Keratinocyte (primary cell): Measurements from ENCODE around the gene LARGE1. TPM values are rescaled to one million over a fixed set of nuclear protein-coding genes. Genes with fewer than 3 reads are reported as not detected.

Experiments
- DNase-seq: peaks from one replicate; pipeline ENCODE4 v3.0.0-alpha.2; 2011; ENCODE audit warnings: low read depth, missing footprints, low spot score
- FAIRE-seq: peaks from 2 replicates; lab custom pipeline; 2011; peaks lifted over from hg19 to GRCh38; lab: Jason Lieb, UNC
- H2AFZ ChIP-seq: 2 replicates; pipeline ENCODE4 v1.6.0; 2012; ENCODE audit warnings: low read length, control low read depth, inconsistent platforms; ENCODE audit not compliant: control insufficient read depth
- H3K27ac ChIP-seq: 2 replicates; pipeline ENCODE4 v1.5.1; 2011; ENCODE audit warnings: low read length; ENCODE audit not compliant: control insufficient read depth, insufficient read depth
- H3K27me3 ChIP-seq: 3 replicates; pipeline ENCODE4 v1.6.0; 2011; ENCODE audit warnings: low read length; ENCODE audit not compliant: control insufficient read depth, insufficient read depth; ENCODE audit errors: extremely low read depth
- H3K36me3 ChIP-seq, 2 experiments: 2 replicates in 1 of 2; 3 replicates in 1 of 2; pipeline ENCODE4 v1.5.1; 2011; ENCODE audit warnings: low read length in 2 of 2, mild to moderate bottlenecking in 1 of 2; ENCODE audit not compliant: control insufficient read depth in 2 of 2, insufficient read depth in 2 of 2; ENCODE audit errors: extremely low read depth in 1 of 2
- H3K4me1 ChIP-seq: 3 replicates; pipeline ENCODE4 v1.5.1; 2011; ENCODE audit warnings: low read length; ENCODE audit not compliant: control insufficient read depth, insufficient read depth; ENCODE audit errors: extremely low read depth
- H3K4me2 ChIP-seq: 3 replicates; pipeline ENCODE4 v1.6.0; 2011; ENCODE audit warnings: low read depth, low read length; ENCODE audit not compliant: control insufficient read depth, insufficient read depth; ENCODE audit errors: extremely low read depth
- H3K4me3 ChIP-seq, 3 experiments: fragments of 200-600 bp in 1 of 3; sonication (generic) in 1 of 3; 2 replicates in 2 of 3; 3 replicates in 1 of 3; pipeline ENCODE4 v1.5.1; 2011 to 2016; ENCODE audit warnings: low read length in 3 of 3, mild to moderate bottlenecking in 3 of 3, control low read depth in 2 of 3, inconsistent platforms in 1 of 3, low read depth in 1 of 3, mixed read lengths in 1 of 3, mixed run types in 1 of 3, moderate library complexity in 1 of 3; ENCODE audit not compliant: control insufficient read depth in 2 of 3, insufficient read depth in 2 of 3; ENCODE audit errors: extremely low read depth in 1 of 3
- H3K79me2 ChIP-seq: 2 replicates; pipeline ENCODE4 v1.6.0; 2012; ENCODE audit warnings: low read length; ENCODE audit not compliant: control insufficient read depth, insufficient read depth
- H3K9ac ChIP-seq: 3 replicates; pipeline ENCODE4 v1.6.0; 2011; ENCODE audit warnings: low read length; ENCODE audit not compliant: control insufficient read depth, insufficient read depth; ENCODE audit errors: extremely low read depth
- H3K9me1 ChIP-seq: 3 replicates; pipeline ENCODE4 v1.6.0; 2011; ENCODE audit warnings: low read length; ENCODE audit not compliant: control insufficient read depth, insufficient read depth; ENCODE audit errors: extremely low read depth
- H3K9me3 ChIP-seq: 2 replicates; pipeline ENCODE4 v1.5.1; 2012; ENCODE audit warnings: low read depth, low read length; ENCODE audit not compliant: control insufficient read depth
- H4K20me1 ChIP-seq: 3 replicates; pipeline ENCODE4 v1.6.0; 2011; ENCODE audit warnings: low read length; ENCODE audit not compliant: control insufficient read depth, insufficient read depth; ENCODE audit errors: extremely low read depth
- EZH2 ChIP-seq: IDR thresholded peaks from one replicate; pipeline ENCODE4 v1.6.1; 2012; ENCODE audit warnings: inconsistent platforms, mild to moderate bottlenecking, low read length, moderate library complexity
- dilution Hi-C: fragments of 300-500 bp; cut with MboI; formaldehyde crosslinking; loops from one replicate; pipeline ENCODE4 v1.7.0; 2020; ENCODE audit warnings: low sequenced_read_pairs; ENCODE audit not compliant: extremely low pct_ligation_motif_present
- polyA plus RNA-seq, 5 experiments: library from polyadenylated mRNA; depleted of rRNA in 3 of 5; stranded (reverse) in 3 of 5; stranded (forward) in 1 of 5; unstranded in 1 of 5; fragments of >200 nt; gene quantifications; 1 replicate in 1 of 5; 2 replicates in 3 of 5; 3 replicates in 1 of 5; pipeline versions ENCODE4 v1.2.1 to v1.2.3, GENCODE V29; 2011 to 2012; ENCODE audit warnings: missing spikeins in 2 of 5, low read depth in 1 of 5, low replicate concordance in 1 of 5
- TF ChIP-seq, protein P1 (sequence below), 3 experiments: IDR thresholded peaks in 1 of 3; conservative IDR thresholded peaks in 1 of 3; optimal IDR thresholded peaks in 1 of 3; 2 replicates in 2 of 3; 3 replicates in 1 of 3; pipeline versions ENCODE3 to v1.5.1; 2011; ENCODE audit warnings: low read length in 3 of 3, mild to moderate bottlenecking in 3 of 3, moderate library complexity in 2 of 3, control low read depth in 1 of 3, inconsistent platforms in 1 of 3; ENCODE audit not compliant: insufficient read depth in 2 of 3; ENCODE audit errors: extremely low read depth in 1 of 3

The LARGE1 gene
- polyA plus RNA-seq, 1 donor (not counting 4 experiments of a cell fraction or from before 2014, with no cell fraction given) = 4.5 TPM

DNA sequence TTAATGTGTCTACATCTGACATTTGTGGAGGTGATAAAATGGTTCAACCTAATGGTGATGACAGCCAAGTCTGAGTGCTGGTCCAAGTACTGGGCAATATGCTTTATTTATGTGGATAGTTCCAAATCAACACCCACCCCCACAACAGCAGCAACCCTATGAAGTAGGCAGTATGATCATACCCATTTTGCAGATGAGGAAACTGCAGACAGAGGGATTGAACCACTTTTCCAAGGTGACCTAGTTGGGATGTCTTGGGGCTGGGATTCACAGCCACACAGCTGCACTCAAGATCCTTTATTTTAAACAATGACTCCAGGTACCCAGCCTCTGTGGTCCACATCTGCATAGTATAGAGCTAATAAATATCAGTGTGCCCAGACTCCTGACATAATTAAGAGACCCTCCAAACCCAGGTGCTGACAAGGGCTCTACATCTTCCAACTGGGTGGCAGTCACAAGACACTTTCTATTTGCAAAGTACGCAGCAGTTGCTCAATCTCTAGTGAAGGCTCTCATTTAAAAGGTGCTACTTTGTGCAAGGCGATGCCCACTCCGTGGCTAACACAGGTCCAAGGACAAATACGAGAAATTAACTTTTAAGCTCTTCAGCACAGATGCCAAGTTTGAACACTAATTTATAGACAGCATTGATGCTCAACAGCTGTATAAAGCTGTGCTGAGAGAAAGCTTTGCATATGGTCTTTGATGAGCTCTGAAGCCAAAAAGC lies 426.6 kb downstream of the LARGE1 start:
- Histone ChIP-seq H3K9ac (no peak overlapping the region), H3K79me2 (no peaks in the 10 kb centered on the region), H3K36me3 (no peaks in the 10 kb centered on the region), H3K4me3 (no peak overlapping the region), H3K4me2 (no peak overlapping the region), H3K9me1 (no peaks in the 10 kb centered on the region), H4K20me1 (no peaks in the 10 kb centered on the region), H3K27me3 (no peaks in the 10 kb centered on the region), H3K9me3 (no peaks in the 10 kb centered on the region), H2AFZ (no peak overlapping the region), H3K4me1 (no peaks in the 10 kb centered on the region), H3K27ac (no peak overlapping the region)
- FAIRE-seq (no peak), DNase-seq (no peak)
- no peak for TF ChIP-seq EZH2
- TF ChIP-seq, protein P1, sequence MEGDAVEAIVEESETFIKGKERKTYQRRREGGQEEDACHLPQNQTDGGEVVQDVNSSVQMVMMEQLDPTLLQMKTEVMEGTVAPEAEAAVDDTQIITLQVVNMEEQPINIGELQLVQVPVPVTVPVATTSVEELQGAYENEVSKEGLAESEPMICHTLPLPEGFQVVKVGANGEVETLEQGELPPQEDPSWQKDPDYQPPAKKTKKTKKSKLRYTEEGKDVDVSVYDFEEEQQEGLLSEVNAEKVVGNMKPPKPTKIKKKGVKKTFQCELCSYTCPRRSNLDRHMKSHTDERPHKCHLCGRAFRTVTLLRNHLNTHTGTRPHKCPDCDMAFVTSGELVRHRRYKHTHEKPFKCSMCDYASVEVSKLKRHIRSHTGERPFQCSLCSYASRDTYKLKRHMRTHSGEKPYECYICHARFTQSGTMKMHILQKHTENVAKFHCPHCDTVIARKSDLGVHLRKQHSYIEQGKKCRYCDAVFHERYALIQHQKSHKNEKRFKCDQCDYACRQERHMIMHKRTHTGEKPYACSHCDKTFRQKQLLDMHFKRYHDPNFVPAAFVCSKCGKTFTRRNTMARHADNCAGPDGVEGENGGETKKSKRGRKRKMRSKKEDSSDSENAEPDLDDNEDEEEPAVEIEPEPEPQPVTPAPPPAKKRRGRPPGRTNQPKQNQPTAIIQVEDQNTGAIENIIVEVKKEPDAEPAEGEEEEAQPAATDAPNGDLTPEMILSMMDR (optimal IDR thresholded peaks at IDR 0.05 in 1 of 3, IDR thresholded peaks at IDR 0.05 in 1 of 3, conservative IDR thresholded peaks at IDR 0.05 in 1 of 3; ENCODE audit: extremely low read depth in 1 of 3, insufficient read depth in 2 of 3, low read length in 3 of 3) = no peak
- dilution Hi-C loops = no loop called here

DNA sequence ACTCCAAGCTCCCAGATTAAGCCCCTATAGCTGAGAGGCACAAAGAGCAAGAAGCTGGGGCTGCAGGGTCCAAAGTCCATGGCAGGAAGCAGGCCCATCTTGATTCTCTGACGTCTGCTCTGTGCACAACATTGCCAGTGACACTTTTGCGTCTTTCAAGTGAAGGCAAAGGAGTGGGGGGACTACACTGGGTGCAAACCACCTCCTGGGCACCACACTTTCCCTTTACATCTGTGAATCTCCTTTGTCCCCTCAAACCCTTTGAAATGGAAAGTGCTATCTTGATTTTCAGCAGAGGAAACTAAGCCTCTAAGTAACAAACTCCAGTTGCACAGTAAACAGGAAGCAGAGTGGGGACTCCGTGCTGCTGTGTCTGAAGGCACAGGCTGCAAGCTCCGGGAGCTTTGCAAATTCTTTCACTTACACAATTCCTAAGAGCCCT lies 428.0 kb downstream of the LARGE1 start:
- H3K4me3 ChIP-seq = no peak overlapping the region

More for the DNA sequence above, 428.0 kb downstream of the LARGE1 start:
- H3K9me3 ChIP-seq = no peaks in the 10 kb centered on the region
- DNase-seq (no peak), FAIRE-seq (no peak)
- no peak overlapping the region for H3K9ac ChIP-seq
- H3K79me2 ChIP-seq = no peaks in the 10 kb centered on the region
- no peak overlapping the region for H3K27ac ChIP-seq
- H2AFZ ChIP-seq = no peak overlapping the region
- H4K20me1 ChIP-seq = no peaks in the 10 kb centered on the region
- TF ChIP-seq, protein P1 (optimal IDR thresholded peaks at IDR 0.05 in 1 of 3, IDR thresholded peaks at IDR 0.05 in 1 of 3, conservative IDR thresholded peaks at IDR 0.05 in 1 of 3; ENCODE audit: extremely low read depth in 1 of 3, insufficient read depth in 2 of 3, low read length in 3 of 3) = no peak
- TF ChIP-seq EZH2 = no peak
- no peak overlapping the region for H3K4me2 ChIP-seq
- H3K27me3 ChIP-seq = no peaks in the 10 kb centered on the region
- H3K36me3 ChIP-seq = no peaks in the 10 kb centered on the region
- no peaks in the 10 kb centered on the region for H3K4me1 ChIP-seq
- dilution Hi-C loops = no loop called here
- H3K9me1 ChIP-seq = no peaks in the 10 kb centered on the region
